GM18870 (cell line): ENCODE measurements around the gene MAFG.

Experiments
- ATAC-seq: cut with Tn5 transposase; IDR thresholded peaks from one replicate; pipeline ENCODE4 v1.9.1; 2021; ENCODE audit warnings: moderate library complexity; ENCODE audit not compliant: unreplicated experiment

MAFG gene

DNA sequence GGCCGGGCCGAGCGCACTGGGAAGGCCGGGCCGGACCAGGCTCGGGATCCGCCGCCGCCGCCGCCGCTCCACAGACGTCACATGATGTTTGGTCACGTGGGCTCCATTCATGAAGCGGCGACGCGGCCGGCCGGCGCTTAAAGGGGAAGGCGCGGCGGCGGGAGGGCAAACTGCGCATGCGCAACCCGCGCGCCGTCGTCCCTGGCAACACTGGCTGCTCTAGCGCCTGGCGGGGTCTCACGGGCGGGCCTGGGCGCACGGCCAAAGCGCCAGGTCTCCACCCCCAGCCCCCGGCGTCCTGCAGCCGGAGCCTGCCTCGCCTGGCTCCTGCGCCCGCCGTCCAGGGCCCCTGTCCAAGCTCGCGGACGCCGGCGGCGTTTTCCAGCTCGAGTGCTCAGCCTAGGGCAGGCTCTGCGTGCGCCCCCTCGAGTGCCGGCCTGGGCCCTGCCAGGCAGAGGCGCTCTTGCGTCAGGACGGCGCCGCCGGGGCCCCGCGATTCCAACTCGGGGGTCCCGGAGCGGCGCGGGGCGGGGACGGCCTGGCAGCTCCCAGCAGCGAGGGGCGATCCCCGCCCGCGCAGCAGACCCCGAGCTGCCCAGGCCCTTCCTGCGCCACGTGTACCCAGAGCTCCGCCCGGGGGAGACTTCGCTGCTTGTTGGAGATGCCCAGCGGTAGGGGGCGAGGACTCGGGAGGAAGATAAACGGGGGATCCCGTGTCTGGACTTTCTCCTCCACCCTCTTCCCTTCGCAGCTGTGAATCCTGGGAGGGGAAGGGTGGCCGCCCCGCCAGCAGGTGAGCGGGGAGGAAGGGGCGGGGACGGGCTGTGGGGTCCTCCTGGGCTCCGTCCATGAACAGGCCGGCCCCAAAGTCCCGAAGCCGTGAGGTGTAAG is at the start of gene MAFG:
TSS of gene MAFG (minus strand) at position 83 of the 891 bp plus-strand sequence. CDS start 4,550 bp downstream, outside the sequence.
- peak; percentile 54 for ATAC-seq

DNA sequence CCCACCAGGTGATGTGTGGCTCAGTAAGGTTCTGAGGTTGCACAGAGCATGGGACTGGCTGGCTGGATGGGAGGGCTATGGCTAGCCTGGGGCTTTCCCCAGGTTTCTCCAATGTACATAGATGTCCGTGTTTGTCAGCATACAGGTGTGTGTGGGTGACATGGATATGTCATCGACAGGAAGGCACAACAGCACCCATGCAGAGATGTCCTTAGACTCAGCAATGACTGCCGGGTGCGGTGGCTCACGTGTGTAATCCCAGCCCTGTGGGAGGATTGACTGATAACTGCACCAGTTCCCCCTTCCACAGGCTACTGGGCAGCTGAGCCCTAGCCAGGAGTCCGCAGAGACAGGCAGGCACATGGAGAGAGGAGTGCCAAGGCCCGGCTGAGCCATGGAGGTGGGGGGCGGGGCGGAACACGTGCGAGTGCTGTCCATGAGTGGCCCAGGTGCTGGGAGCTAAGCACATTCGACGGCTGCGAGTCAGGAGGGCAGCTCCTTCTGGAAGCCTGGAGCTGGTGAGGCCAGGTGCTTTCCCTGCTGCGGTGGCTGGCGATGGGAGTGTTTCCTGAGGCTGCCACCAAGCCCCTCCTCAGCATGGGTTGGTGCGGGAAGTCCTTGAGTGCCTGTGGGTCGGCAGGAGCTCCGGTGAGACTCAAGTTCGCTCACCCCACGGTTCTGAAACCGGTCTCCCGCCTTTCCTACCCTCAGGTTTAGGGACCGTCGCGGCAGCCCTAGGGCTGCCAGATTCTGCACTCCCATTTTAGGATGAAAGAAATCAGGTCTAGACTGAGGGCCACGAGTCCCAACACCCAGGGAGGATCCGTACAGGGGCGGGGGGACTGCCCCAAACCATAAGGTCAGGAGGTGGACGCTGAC is 49.0 kb upstream of the MAFG start:
- ATAC-seq = peak; percentile 7

DNA sequence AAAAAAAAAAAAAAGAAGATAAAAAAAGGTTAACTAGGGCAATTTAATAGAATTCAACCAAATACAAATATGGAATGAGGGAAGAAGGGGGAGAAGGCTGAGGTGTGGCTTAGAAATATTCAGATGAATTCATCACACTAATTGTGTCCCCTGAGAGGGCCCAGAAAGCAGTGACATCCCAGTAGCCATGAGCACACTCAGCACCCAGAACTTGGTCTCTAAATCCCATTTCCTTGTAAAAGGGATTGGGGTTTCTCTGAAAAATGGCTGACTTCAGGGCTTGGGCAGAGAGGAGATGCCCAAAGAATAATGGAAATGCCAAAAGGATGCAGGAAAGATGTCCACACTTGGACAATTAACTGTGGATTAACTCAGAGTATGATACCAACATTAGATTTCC is 45.9 kb upstream of the MAFG start:
- no peak for ATAC-seq

DNA sequence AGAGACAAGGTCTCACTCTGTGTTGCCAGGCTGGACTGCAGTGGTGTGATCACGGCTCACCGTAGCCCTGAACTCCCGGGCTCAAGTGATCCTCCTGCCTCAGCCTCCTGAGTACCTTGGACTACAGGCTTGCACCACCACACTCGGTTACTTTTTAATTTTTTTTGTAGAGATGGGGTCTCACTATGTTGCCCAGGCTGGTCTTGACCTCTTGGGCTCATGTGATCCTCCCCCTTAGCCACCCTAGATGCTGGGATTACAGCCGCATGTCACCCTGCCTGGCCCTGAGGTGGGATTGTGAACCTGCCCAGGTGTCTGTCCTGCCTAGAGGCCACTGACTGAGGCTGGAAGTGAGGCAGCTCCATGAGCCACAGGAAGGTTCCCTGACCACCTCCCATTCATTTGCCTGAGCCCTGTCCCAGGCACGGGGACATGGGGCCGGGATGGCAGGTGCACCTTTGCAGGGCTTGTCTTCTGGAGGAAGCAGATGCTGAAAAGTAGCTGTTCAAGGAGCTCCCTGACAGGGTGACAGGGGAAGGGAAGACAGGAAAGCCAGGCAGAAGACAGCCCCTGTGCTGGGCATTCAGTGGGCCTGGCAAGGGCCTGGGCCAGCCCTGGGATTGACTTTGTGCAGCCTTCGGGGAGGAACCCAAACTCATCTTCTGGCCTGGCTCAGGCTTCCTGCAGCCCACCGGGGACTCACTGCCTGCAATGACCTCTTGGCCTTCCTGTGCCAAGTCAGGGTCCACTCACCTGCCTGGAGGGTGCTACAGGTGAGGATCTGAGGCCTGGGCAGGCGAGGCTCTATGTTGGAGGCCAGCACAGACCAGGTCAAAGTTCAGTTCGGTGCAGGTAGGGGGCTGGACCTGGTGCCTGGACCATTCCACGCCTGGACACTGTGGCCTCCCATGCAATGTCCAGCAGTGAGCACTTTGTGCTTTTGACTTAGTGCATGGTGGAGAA is 41.6 kb upstream of the MAFG start:
- no peak for ATAC-seq

DNA sequence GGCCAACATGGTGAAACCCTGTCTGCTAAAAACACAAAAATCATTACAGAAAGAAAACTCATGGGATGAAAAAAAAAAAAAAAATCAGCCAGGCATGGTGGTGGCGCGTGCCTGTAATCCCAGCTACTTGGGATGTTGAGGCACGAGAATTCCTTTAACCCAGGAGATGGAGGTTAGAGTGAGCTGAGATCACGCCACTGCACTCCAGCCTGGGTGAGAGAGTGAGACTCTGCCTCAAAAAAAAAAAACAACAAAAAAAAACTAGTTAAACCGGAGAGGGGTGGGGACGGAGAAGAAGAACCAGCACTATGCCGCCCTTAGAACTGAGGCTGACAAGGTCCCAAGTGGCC is 40.8 kb upstream of the MAFG start:
- ATAC-seq = no peak

DNA sequence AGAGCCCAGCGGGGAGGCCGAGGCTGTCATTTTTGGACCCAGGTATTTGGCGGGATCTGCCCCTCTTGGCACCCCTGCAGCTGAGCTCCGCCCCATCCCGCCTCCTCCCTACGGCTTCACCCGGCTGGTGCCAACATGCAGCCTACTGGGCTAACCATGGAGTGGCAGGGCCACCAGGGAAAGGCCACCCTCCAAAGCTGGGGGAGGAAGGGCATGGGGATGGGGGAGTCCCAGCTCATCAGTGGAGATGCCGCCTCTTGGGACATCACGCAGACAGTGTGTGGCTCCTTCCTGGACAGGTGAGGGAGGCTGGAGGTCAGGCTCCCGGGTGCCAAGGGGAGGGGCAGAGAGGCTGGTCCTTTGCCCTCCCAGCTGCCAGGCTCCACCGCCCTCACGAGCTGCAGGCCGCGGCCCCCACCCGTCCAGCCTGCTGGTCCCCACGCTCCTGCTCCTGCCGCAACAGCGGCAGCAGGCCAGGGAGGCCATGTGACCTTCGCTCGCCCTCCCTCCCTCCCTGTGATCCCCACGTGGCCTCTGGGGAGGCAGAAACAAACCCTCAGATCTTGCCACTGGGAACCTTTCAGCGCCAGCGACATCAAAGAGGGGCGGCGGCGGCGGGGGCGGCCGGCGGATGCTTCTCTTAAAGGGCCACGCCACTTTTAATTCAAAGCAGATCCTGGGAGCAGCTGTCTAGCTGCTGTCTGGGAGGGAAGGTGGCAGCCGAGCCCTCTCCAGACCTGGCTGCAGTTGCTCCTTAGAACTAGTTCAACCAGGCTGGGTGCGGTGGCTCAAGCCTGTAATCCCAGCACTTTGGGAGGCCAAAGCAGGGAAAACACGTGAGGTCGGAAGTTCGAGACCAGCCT is 40.2 kb upstream of the MAFG start:
- ATAC-seq = no peak

DNA sequence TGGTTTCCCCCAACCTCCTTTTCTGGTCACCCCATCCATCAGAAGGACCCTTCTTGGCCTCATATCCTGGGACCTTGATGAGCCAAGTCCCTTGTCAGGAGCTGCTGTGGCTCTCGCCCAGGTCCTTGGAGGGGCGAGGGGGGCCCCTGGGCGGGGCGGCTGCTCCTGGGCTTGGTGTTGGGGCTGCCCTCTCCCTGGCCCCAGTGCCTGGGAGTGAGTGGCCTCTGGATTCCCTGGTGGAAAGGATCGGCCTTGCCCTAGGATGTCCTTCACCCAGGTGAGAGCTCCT is 39.7 kb upstream of the MAFG start:
- ATAC-seq = no peak

DNA sequence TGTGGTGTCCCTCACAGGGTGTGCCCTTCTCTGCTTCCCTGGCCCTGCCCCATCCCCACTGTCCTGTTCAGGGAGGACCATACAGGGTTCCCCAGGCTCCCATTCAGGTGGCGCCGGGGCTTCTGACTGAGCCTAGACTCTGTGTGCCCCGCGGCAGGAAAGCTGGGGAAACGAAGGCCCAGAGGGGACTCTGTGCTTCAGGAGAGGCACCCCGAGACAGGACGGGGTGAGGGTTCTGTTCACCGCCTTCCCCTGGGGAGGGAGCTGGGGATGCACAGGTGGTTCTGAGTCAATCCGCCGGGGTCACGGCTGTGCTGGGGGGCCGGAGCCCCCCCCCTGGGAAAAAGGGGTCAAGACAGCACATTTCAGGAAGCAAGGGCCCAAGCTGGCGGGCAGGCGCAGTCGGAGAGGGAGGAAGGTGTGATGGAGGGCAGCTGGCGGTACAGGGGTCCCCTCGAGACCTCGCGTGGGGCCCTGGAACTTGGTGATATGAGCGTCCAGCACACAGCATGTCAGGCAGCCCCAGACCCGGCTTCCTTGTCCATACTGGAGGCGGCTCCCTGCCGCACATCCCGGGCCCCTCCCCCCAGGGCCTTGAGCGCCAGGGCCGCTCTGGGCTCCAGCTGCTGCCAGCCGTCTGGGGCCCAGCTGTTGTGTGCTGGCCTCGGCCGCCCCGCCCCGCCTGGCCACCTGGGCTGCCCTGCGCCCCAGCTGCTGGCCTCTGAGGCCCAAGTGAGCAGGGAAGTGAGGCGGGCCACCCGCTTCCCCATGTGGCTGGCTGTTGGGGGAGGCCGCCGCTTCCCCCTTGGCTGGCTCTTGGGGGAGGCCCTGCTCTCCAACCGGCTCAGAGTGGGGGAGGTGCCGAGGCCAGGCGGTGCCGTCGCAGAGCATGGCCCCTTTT is 39.1 kb upstream of the MAFG start:
- no peak for ATAC-seq

DNA sequence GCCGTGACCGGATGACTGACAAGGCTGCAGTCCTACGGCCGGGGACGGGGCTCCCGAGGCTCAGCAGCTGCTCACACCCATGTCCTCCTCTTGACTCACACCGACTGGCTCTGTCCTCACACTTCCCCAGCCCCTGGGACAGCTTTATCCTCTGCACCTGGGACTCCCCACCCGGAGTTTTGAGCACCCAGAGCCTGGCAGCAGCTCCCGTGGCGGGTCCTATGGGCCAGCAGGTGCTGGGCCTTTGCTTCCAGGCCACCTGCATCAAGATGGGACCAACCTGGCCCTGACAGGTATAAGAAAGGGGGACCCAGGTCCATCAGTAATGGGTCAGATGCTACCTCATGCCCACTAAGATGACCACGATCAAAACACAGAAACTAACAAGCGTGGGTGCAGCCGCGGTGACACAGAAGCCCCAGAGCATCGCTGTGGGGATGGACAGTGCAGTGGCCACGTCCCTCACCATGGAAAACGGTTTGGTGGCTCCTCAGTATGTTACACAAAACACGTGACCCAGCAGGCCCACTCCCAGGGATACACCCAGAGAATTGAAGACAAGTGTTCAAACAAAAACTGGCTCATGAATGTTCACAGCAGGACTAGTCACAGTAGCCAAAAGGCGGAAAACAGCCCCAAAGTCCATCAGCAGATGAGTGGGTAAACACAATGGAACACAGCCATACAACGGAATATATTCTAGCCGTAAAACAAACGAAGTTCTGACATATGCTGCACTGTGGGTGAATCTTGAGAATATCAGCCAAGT is 36.7 kb upstream of the MAFG start:
- ATAC-seq = no peak

DNA sequence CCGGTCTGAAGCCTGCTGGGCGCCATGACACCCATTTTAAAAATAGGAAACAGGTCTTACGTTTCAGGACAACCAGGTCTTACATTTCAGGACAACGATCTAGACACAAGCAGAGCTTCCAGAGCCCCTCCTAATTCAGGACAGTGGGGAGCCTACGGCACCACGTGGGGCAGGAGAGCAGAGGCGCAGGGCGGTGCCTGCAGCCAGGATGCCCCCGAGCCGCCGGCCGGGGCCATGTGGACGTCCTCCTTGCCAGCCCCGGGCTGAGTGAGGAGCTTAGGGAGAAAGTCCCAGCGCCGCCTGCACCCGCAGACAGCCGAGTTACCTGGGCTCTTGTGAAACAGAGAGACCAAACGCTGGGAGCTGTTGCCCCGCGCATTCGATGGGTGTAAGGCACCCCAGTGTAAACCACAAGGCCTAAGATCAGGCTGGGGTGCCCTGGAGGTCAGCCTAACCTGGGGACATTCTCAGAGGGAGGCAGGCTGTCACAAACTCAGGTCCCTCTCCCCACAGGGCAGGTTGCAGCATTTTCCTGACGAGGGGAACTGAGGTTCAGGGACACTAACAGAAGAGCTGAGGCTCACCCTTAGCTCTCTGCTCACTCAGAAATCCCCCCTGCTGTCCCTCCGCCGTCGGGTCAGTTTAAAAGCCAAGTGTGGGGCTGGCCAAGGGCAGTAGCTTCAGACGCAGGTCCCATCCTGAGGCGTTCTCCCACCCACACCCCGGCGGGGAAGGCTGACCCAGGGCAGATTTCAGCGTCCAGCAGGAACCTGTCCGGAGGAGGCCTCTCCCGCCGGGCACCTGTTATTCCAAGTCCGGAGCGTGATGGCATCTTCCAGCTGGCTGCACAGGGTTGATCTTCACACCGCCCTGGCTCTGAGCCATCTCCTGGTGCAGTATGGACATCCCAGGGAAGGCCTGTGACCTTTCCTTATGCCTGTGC is 35.2 kb upstream of the MAFG start:
- no peak for ATAC-seq

DNA sequence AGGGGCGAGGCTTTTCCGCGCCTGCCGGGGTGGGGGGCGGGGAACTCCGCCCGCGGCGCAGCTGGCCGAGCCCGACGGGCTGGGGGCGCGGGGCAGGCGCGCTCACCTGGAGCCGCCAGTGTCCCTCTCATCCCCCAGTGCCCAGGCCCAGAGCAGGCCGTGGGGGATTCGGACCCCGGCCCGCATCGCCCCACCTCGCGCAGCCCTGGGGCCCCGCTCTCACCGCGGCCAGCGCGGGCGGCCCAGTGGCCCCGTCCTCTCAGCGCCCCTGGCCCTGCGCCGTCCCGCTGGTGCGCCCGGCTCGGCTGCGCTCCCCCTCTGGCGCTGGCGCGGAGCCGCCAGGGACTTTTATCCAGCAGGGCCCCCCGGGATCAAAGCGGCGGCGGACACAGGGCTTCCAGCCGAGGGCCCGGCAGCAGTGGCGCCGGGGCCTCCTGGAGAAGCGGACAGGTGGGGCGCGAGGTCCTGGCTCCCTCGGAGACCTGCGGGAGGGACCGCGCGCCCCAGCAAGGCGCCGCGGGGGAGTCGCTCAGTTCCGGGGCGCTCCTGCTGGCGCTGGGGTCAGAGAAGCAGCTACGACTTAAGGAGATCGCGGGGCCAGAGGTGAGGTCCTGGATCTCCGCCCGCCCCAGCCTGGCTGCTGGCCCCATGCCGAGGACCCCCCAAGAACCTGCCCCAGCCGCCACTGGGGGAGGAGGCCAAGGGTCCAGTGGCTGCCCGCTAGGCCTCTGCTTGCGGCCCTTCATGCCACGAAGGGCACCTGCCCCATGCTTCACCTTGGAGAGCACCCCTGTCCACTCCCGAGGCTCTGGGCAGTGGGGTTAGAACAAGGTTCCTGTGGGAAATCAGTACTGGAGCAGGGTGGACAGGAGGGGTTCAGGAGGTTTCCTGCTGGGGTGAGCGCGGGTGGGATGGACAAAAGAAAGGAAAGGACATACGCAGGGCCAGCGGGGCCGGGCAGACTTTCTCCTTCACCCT is 34.3 kb upstream of the MAFG start:
- no peak for ATAC-seq

DNA sequence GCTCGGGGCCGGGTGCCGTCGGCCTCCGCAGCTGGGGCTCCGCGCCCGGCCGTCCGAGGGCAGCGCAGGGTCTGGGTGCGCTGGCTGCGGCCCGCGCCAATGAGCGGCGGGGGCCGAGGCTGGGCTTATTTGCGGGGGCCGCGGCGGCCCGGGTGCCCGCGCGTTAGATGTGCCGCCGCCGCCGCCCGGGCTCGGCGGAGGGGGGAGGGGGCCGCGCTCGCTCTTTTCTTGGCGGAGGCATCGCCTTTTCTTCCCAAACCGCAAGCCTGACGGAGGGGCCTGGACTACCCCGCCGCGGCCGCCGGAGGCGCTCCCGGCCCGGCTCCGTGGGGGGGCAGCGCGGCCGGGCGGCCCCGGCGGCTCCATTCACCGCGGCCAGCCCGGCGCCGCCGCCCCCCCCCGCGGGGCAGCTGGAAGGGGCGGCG is 33.6 kb upstream of the MAFG start, which contains the start of gene NOTUM:
TSS of gene NOTUM (minus strand) at position 101 of the 425 bp plus-strand sequence. CDS start 278 bp downstream, outside the sequence.
- no peak for ATAC-seq

DNA sequence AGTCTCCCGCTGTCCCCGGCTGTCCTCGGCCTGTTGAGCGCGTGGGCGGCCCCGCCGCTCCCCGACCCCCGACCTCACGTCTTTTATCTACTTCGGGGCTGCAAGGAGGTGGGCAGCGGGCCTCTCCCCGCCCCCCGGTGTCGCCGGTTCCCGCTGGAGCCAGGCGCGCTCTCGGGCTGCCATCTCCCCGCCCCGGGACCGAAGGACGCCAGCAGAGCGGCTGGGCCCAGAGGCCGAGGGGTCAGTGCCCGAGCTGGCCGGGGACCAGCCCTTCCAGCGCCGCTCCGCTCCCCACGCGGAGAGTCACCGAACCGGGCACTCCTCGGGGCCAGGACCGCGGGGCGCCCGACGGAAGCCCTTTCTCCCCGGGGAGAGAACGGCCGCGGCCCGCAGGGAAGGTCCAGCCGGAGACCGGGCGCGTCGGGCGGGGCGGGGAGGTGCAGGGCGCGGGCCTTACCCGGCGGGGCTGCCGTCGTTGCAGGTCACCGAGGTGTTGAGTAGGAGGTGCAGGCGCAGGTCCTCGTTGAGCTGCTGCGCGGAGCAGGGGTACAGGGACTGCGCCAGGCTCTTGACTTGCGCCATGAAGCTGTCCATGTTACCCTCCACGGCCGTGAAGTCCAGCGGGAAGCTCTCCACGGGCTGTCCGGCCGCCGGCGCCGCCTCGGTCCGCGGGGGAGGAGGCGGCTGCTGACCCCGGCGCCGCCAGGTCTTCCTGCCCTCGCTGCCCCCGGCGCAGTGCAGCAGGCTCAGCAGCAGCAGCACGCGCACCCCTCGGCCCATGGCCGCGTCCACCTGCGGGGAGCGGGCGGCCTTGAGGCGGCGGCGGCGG is 32.8 kb upstream of the MAFG start:
- no peak for ATAC-seq

DNA sequence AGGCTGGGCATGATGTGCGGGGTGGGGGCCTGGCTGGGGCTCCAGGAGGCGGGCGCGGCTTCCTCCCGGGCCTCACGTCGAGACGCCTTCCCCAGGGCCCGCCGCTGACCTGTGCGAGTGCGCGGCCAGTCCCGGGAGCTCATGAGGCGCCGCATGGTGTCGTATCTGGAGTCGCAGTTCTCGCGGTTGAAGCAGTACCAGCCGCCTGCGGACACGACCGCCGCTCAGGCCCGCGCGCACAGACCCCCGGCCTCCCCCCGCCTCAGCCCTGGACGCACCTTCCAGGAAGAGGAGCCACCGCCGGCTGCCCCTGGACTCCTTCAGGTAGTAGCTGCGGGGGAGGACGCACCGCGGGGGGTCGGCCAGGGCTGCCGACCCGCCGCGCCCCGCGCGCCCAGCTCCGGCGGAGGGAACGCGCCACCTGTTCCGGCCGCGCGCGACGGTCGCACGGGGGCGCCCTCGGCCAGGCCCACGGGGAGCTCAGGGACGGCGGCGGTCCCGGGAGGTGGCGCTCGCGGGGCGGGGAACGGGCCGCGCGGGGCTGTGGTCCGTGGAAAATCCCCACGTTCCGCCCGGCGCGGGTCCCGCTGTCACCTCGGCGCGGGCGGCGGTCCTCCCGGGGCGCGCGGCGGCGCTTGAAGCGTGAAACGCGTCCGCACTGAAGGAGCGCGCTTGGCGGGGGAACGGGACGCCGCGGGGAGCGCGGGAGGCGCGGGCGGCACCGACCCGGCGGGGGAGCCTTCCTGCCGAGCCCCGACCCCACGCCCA is 32.0 kb upstream of the MAFG start:
- ATAC-seq = no peak
